B cell (primary cell): ENCODE measurements around the gene DTX3.

Experiments
- CTCF ChIP-seq: fragments of 200-600 bp; IDR thresholded peaks from one replicate; pipeline ENCODE4 v1.8.0; 2022; ENCODE audit warnings: antibody characterized with exemption, mild to moderate bottlenecking
- EZH2 ChIP-seq: IDR thresholded peaks from 2 replicates; pipeline ENCODE4 v1.6.1; 2012; ENCODE audit warnings: borderline replicate concordance, low read depth, mild to moderate bottlenecking, moderate library complexity, low read length; ENCODE audit not compliant: insufficient read depth, poor library complexity, severe bottlenecking

GRCh38 chr12:57655541-57656240 lies 51.1 kb downstream of the DTX3 start:
- TF ChIP-seq CTCF = no peak
- TF ChIP-seq EZH2 = no peak
